ENCODE results near the gene CDH1.
"Not testable (repeated sequence)": the region's sequence is repeated elsewhere in the genome, so short reads cannot be mapped to it uniquely, and the experiment has no call there.

The CDH1 gene

GRCh38 chr16:68762996-68763756 is 26.1 kb downstream of the CDH1 start:
- no peak for DNase-seq (ENCODE audit: low spot score)

GRCh38 chr16:68764862-68765261 is 27.8 kb downstream of the CDH1 start:
- DNase-seq (ENCODE audit: low spot score), result peak; percentile 91

- DNase-seq (ENCODE audit: low spot score), result peak; percentile 56
These were observed 30.5 kb downstream of the CDH1 start for GRCh38 chr16:68767581-68767980.

- DNase-seq (ENCODE audit: low spot score), result no peak
These were observed 31.1 kb downstream of the CDH1 start for GRCh38 chr16:68768175-68768574.

GRCh38 chr16:68768771-68769170 is 31.7 kb downstream of the CDH1 start:
- peak; percentile 71 for DNase-seq (ENCODE audit: low spot score)

- DNase-seq (ENCODE audit: low spot score), result peak; percentile 79
These were observed 33.6 kb downstream of the CDH1 start for GRCh38 chr16:68770671-68771070.

- DNase-seq (ENCODE audit: low spot score), result peak; percentile 99
These were observed 35.1 kb downstream of the CDH1 start for GRCh38 chr16:68772030-68772681.

GRCh38 chr16:68772871-68773270 is 35.8 kb downstream of the CDH1 start:
- peak; percentile 56 for DNase-seq (ENCODE audit: low spot score)

GRCh38 chr16:68774982-68775634 is 38.0 kb downstream of the CDH1 start:
- DNase-seq (ENCODE audit: low spot score), result peak; percentile 29

- no peak for DNase-seq (ENCODE audit: low spot score)
These were observed 39.9 kb downstream of the CDH1 start for GRCh38 chr16:68776821-68777485.

- DNase-seq (ENCODE audit: low spot score), result peak; percentile 36
These were observed 41.6 kb downstream of the CDH1 start for GRCh38 chr16:68778551-68779231.

- DNase-seq (ENCODE audit: low spot score), result no peak
These were observed 42.8 kb downstream of the CDH1 start for GRCh38 chr16:68779891-68780290.

GRCh38 chr16:68781784-68782183 is 44.7 kb downstream of the CDH1 start:
- DNase-seq (ENCODE audit: low spot score), result no peak

- no peak for DNase-seq (ENCODE audit: low spot score)
These were observed 45.4 kb downstream of the CDH1 start for GRCh38 chr16:68782198-68783174.

- DNase-seq (ENCODE audit: low spot score), result no peak
These were observed 47.1 kb downstream of the CDH1 start for GRCh38 chr16:68784226-68784625.

GRCh38 chr16:68784721-68785120 is 47.6 kb downstream of the CDH1 start:
- DNase-seq (ENCODE audit: low spot score), result no peak

- DNase-seq (ENCODE audit: low spot score), result no peak
These were observed 48.6 kb downstream of the CDH1 start for GRCh38 chr16:68785715-68786114.

GRCh38 chr16:68786685-68787418 is 49.8 kb downstream of the CDH1 start:
- no peak for DNase-seq (ENCODE audit: low spot score)

- DNase-seq (ENCODE audit: low spot score), result not testable (repeated sequence)
These were observed 50.3 kb downstream of the CDH1 start for GRCh38 chr16:68787419-68787807.

- DNase-seq (ENCODE audit: low spot score), result no peak
These were observed 53.2 kb downstream of the CDH1 start for GRCh38 chr16:68790130-68790761.
